Activated T-cell treated with anti-CD3 and anti-CD28 coated beads for 48 hours (primary cell): ENCODE measurements around the gene MTNR1B.

Experiments used
- DNase-seq: peaks from one replicate; pipeline ENCODE4 v3.0.0-alpha.2; 2020; ENCODE audit warnings: low read depth

The MTNR1B gene

GRCh38 chr11:92969634-92970347, at the start of gene MTNR1B:
TSS of gene MTNR1B (plus strand) at chr11:92969651. CDS start at chr11:92969726, 75 bp downstream.
- DNase-seq = no peak

- no peak for DNase-seq
These were observed 49.1 kb upstream of the MTNR1B start for GRCh38 chr11:92920331-92920730.

GRCh38 chr11:92922731-92923130, 46.7 kb upstream of the MTNR1B start:
- DNase-seq = no peak

- DNase-seq = no peak
These were observed 40.2 kb upstream of the MTNR1B start for GRCh38 chr11:92929246-92929645.

- no peak for DNase-seq
These were observed 39.8 kb upstream of the MTNR1B start for GRCh38 chr11:92929653-92930052.

- no peak for DNase-seq
These were observed 37.6 kb upstream of the MTNR1B start for GRCh38 chr11:92931746-92932422.

GRCh38 chr11:92939305-92939704, 30.1 kb upstream of the MTNR1B start:
- DNase-seq = no peak

- DNase-seq = no peak
These were observed 27.5 kb upstream of the MTNR1B start for GRCh38 chr11:92941676-92942571.

GRCh38 chr11:92946707-92947106, 22.7 kb upstream of the MTNR1B start:
- no peak for DNase-seq

- DNase-seq = no peak
These were observed 21.3 kb upstream of the MTNR1B start for GRCh38 chr11:92948116-92948515.

- no peak for DNase-seq
These were observed 15.4 kb upstream of the MTNR1B start for GRCh38 chr11:92954003-92954402.

GRCh38 chr11:92955860-92956259, 13.6 kb upstream of the MTNR1B start:
- no peak for DNase-seq

GRCh38 chr11:92960886-92961285, 8.6 kb upstream of the MTNR1B start:
- DNase-seq = no peak

GRCh38 chr11:92962446-92962845, 7.0 kb upstream of the MTNR1B start:
- DNase-seq = no peak

- no peak for DNase-seq
These were observed 5.0 kb upstream of the MTNR1B start for GRCh38 chr11:92964471-92964870.

- no peak for DNase-seq
These were observed 4.3 kb upstream of the MTNR1B start for GRCh38 chr11:92965196-92965595.

GRCh38 chr11:92967178-92967577, 2.3 kb upstream of the MTNR1B start:
- DNase-seq = no peak

GRCh38 chr11:92967867-92968266, 1.6 kb upstream of the MTNR1B start:
- DNase-seq = no peak

- DNase-seq = no peak
These were observed 188 bp upstream of the MTNR1B start for GRCh38 chr11:92969293-92969633.

- no peak for DNase-seq
These were observed 2.8 kb downstream of the MTNR1B start for GRCh38 chr11:92972248-92972647.

- no peak for DNase-seq
These were observed 5.8 kb downstream of the MTNR1B start for GRCh38 chr11:92975285-92975684.

GRCh38 chr11:92976681-92977080, 7.2 kb downstream of the MTNR1B start:
- DNase-seq = no peak

GRCh38 chr11:92977401-92977800, 8.0 kb downstream of the MTNR1B start:
- DNase-seq = no peak
